ENCODE data around the gene PRKG1.
A peak's percentile ranks its signal among the peaks of the same experiment; 100 is the strongest.

Gene PRKG1

DNA sequence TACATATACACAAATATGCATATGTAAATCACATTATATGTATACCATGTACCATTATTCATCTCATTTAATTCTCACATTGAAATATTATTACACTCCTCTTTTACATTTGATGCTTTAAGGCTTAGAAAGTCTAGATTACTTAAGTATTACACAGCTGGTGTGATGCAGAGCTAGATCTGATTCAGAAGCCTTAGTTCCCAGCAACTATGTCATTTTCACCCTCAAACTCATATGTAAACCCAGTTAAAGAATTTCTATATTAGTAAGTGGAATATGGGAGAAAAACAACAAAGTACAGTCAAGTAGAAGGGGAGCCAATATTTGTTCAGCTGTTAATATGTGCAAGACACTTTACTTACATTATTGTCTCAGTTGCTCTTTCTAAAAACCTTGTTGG, 699.4 kb downstream of the PRKG1 start:
- no peak for DNase-seq

DNA sequence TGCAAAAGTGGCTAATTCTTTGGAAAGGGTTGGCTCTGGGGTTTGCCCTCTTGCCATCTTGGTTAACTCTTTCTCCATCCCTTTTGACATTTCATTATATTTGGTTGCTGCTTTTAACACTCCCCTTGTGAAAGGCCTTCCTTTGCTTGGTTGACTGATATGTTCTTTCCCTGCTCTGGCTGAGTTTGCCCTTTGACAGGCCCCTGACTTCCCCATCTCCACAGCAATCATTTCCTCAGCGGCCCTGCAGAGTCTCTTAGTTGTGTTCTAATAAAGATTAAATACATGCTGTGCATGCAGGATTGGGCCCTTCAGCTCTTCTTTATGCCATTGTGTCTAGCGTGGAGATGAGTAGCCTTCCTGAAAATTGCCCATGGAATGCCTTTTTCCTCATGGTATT, 709.7 kb downstream of the PRKG1 start:
- peak; percentile 10 for DNase-seq

GRCh38 chr10:51786016-51786683, 711.9 kb downstream of the PRKG1 start:
- DNase-seq = no peak

- DNase-seq = no peak
These were observed 712.4 kb downstream of the PRKG1 start for GRCh38 chr10:51786684-51787035.

DNA sequence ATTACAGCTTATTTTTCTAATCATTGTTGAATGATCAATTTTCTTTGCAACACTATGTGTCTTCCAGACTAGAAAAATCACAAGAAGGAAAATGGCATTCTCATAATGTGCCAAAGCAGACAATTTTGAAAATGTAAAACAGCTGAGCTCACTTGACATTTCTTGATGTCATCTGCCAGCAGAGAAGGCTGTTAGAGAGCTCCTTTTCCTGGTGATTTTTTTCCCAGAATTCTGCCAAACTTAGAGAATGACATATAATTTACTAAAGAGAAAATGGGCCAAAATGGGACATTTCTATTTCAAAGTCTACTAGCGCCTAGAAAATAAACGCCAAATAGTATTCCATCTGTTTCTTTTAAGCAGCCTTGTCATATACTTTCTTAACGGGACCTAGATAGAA, 714.0 kb downstream of the PRKG1 start:
- DNase-seq = no peak

GRCh38 chr10:51789118-51789517, 714.8 kb downstream of the PRKG1 start:
- DNase-seq = no peak

DNA sequence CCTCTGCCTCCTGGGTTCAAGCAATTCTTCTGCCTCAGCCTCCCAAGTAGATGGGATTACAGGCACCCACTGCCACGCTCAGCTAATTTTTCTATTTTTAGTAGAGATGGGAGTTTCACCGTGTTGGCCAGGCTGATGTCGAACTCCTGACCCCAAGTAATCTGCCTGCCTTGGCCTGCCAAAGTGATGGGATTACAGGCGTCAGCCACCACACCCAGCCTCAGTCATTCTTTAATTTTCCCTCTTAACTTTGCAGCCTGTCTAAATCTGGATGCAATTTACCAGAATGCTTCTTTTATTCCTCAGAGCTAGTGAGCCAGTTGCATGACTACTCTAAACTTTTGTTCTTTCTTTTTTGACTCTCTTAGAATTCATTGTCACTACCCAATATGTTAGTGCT, 715.6 kb downstream of the PRKG1 start:
- no peak for DNase-seq

- DNase-seq = no peak
These were observed 718.4 kb downstream of the PRKG1 start for GRCh38 chr10:51792678-51793077.

- DNase-seq = no peak
These were observed 725.8 kb downstream of the PRKG1 start for GRCh38 chr10:51800121-51800520.

DNA sequence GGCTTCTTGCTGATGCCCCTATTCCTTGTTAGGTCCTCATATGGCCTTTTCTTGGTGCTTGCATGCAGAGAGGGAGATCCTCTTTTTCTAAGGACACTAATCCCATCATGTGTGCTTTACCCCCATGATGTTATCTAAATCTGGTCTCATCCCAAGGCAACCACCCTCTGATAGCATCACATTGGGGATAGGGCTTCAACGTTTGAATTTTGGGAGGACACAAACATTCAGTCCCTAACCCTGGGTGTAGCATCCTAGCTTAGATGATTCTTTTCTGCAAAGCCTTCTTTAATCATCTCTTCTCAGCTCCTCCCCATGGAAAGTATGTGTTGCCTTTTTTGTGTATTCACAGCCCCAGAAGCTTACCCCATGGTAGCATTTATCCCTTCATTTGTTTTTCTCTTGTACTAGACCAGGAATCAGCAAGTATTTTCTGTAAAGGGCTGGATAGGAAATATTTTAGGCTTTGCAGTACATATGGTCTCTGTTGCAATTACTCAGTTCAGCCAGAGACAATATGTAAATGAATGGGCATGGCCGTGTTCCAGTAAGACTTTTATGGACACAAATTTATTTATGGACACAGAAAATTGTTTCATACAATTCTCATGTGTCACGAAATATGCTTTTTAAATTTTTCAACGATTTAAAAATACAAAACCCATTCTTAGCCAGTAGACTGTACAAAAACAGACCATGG, 726.6 kb downstream of the PRKG1 start:
- DNase-seq = no peak

DNA sequence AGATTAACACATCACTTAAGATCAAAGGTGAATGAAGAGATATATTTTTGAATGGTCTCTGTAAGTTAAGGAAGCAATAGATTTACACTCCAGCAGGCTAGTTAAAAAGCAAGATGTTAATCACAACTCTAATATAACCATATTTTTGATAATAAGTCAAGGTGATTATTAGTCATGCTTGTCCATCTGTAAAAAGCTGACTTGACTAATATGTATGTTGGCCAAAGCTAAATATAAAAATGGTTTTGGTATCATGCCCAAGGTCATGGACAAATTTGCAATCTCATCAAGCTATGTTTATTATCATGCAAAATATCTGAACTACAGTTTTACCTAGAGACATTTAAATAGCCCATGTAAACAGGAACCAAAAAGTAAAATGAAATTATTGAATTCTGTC, 727.7 kb downstream of the PRKG1 start:
- no peak for DNase-seq

DNA sequence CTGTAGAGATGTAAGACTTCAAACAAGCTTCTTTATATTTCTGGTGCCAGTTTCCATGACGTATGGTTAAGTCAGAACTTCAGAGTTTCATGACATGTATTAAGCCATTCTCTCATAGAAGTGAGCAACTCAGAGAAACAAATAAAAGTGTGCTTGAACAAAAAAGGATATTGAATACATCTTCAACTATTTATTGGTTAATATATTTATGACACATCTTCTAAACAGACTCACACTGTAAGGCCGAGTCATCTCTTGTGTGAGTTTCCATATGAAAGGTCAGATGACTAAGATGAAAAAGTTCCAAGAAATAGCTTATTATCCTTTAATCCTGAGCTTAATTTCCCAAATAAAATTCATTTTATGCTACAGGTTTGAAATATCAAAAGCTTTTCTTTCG, 730.6 kb downstream of the PRKG1 start:
- no peak for DNase-seq

DNA sequence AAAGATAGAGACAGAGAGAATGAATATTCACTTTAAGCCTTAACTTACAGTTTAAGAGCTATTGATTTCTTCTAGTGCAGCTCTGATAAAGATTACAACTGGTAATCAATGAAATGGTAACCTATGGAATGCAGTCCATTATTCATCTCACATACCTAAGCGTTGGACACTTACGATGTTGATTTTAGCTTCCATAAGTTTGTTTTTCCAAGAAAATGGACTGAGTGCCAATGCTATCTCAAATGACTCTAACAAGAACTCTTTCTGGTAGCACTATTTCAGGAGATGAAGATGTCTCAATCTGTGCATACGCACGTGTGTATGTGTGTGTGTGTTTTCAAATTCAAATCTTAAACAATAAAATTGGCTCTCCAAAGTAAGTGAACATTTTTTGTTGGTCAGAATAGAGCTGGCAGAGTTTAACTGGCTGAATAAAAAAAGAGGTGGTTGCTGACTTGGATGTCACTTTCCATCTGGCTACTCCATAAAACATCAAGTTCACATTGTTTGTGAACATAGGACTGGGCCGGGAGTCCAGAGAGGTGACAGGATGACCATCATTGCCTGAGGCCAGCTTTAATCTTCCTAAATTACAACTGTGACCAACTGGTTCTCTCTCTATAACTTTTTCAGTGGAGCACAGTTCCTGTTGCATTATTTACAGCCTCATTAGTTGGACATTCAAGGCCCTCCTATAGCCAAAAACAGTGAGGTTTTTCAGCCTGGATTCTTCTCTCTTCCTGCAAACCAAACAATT, 732.0 kb downstream of the PRKG1 start:
- DNase-seq = no peak

- DNase-seq = no peak
These were observed 733.9 kb downstream of the PRKG1 start for GRCh38 chr10:51808187-51808586.

GRCh38 chr10:51815723-51816122, 741.4 kb downstream of the PRKG1 start:
- DNase-seq = no peak

GRCh38 chr10:51821045-51821444, 746.8 kb downstream of the PRKG1 start:
- no peak for DNase-seq

- DNase-seq = no peak
These were observed 747.5 kb downstream of the PRKG1 start for GRCh38 chr10:51821745-51822144.

- DNase-seq = peak; percentile 50
These were observed 758.5 kb downstream of the PRKG1 start for GRCh38 chr10:51832652-51833383.

DNA sequence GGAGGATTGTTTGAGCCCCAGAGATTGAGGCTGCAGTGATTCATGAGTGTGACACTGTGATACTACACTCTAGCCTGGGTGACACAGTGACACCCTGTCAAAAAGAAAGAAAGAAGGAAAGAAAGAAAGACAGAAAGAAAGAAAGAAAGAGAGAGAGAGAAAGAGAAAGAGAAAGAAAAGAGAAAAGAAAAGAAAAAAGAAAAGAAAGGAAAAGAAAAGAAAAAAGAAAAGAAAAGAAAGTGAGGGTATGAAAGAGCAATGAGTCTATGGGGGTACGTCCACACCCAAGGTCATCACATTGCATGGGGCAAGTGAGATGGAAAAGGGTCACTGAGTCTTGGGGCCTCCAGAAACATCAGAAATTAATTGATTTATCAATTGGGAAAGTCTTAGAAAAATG, 760.3 kb downstream of the PRKG1 start:
- DNase-seq = no peak

DNA sequence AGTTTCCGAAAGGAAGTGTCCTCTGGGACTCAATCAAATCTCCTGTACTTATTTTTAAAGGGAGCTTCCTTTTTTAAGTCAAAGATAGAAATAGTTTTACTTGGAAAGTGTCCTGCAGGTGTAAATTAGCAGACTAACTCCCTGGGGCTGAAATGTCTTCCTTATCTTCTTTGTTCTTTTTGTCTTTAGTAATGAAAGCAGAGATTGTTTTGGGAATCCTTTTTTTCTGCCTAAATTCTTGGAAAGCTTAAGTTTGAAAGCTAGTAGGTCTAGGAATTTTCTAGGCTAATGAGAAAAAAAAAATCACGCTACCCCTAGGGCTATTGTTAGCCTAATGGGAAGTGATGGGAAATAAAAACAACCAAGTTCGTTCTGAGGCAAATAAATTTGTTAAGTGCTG, 764.2 kb downstream of the PRKG1 start:
- DNase-seq = no peak

DNA sequence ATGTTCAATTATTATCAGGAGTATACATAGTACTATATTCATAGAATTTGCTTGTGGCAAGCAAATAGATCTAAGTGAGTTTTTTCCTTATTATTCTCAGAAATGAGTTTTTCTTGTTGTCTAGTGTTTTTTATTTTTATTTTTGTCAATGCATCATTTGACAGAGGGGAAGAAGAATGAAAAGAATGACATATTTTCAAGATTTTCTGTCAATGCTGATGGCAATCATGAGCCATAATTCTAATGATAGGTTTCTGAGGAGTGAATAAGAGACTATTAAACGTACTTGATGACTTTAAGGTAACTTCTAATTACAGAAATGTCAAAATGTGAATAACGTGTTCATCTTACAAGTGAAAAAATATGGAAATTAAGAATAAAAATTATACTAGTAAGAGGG, 769.7 kb downstream of the PRKG1 start:
- DNase-seq = no peak

GRCh38 chr10:51846856-51847506, 772.7 kb downstream of the PRKG1 start:
- DNase-seq = no peak

GRCh38 chr10:51852297-51852696, 778.0 kb downstream of the PRKG1 start:
- no peak for DNase-seq

Data from hematopoietic multipotent progenitor cell treated with erythropoietin and hydrocortisone succinate and interleukin-3 and kit ligand, for 4 days (in vitro differentiated cells).